ENCODE data around the gene KLHDC4. TPM values are rescaled to one million over a fixed set of nuclear protein-coding genes. Genes with fewer than 3 reads are reported as not detected.

Gene KLHDC4
- total and polyA plus RNA-seq, 10 of the 15 experiments (the other 5 are each of a cell fraction or from before 2014, with no cell fraction given) = 0.80 to 62.1 (median 32.8) TPM

GRCh38 chr16:87790292-87791100 lies 24.7 kb upstream of the KLHDC4 start:
- Histone ChIP-seq H3K4me1 (ENCODE audit: control insufficient read depth, insufficient read depth, low read length) (no peaks in the 10 kb centered on the region), H3K27ac (ENCODE audit: control insufficient read depth, insufficient read depth) (no peak overlapping the region), H3K27me3 (replicated peaks in 1 of 2; ENCODE audit: control insufficient read depth in 2 of 2, insufficient read depth in 2 of 2, low read length in 1 of 2) (no peaks in the 10 kb centered on the region), H4K20me1 (ENCODE audit: control insufficient read depth, insufficient read depth) (no peaks in the 10 kb centered on the region), H3K79me2 (ENCODE audit: control insufficient read depth, insufficient read depth, low read length) (no peaks in the 10 kb centered on the region), H3K9me3 (replicated peaks; ENCODE audit: control insufficient read depth, insufficient read depth, low read length) (no peaks in the 10 kb centered on the region), H3K4me2 (ENCODE audit: control insufficient read depth, insufficient read depth) (no peak overlapping the region), H2AFZ (ENCODE audit: control insufficient read depth, low read depth, low read length) (no peak overlapping the region), H3K36me3 (ENCODE audit: control insufficient read depth in 2 of 2, insufficient read depth in 2 of 2, low read length in 1 of 2) (no peaks in the 10 kb centered on the region), H3K4me3 (no peak overlapping the region), H3K9ac (ENCODE audit: control insufficient read depth, insufficient read depth, low read length) (no peak overlapping the region)
- RAD21 ChIA-PET (ENCODE audit: unreplicated experiment) = no interaction called here
- WGBS (ENCODE audit: insufficient coverage, insufficient replicate concordance, low lambda C conversion rate, missing lambda C conversion rate) = 59% methylated on average over 17 of the region's 17 CpGs
- POLR2A ChIA-PET = interaction anchor here (1.0 kb wide), 1 partner anchor 15 kb away, joined by 3 read pairs; no protein-coding TSS in a partner anchor
- DNase-seq (ENCODE audit: low read depth, low spot score) = no peak
- BruUV-seq (replicated peaks) = no TSS peak
- ATAC-seq = no peak
- SMC1A ChIA-PET (ENCODE audit: uncharacterized antibody, unreplicated experiment) = interaction anchor here (3.2 kb wide), 1 partner anchor 10 kb away, joined by 11 read pairs; no protein-coding TSS in a partner anchor
- in situ Hi-C loops (cut with MboI) = no loop called here
- CTCF ChIA-PET = interaction anchor here (1.9 kb wide), 1 partner anchor 11 kb away, joined by 5 read pairs; no protein-coding TSS in a partner anchor
- intact Hi-C loops (cut with micrococcal nuclease; ENCODE audit: unreplicated experiment) = no loop called here
- no peak for FAIRE-seq
- no peak for TF ChIP-seq ZZZ3 (IDR thresholded peaks at IDR 0.05; ENCODE audit: control insufficient read depth, insufficient read length, low read depth)
- no peak for TF ChIP-seq POLR2AphosphoS5 (IDR thresholded peaks at IDR 0.05; ENCODE audit: low read length)
- no peak for TF ChIP-seq ZBTB11 (CRISPR knock-in tag; IDR thresholded peaks at IDR 0.05)
- no peak for TF ChIP-seq PKNOX1 (IDR thresholded peaks at IDR 0.05)
- TF ChIP-seq ZNF24 (IDR thresholded peaks at IDR 0.05) = no peak

All from GM12878 (cell line).